ENCODE results near the gene ZNF580. TPM values are rescaled to one million over a fixed set of nuclear protein-coding genes. Genes with fewer than 3 reads are reported as not detected.

ZNF580 gene
- total RNA-seq, 1 donor from 2014 or later: 2.0 TPM

DNA sequence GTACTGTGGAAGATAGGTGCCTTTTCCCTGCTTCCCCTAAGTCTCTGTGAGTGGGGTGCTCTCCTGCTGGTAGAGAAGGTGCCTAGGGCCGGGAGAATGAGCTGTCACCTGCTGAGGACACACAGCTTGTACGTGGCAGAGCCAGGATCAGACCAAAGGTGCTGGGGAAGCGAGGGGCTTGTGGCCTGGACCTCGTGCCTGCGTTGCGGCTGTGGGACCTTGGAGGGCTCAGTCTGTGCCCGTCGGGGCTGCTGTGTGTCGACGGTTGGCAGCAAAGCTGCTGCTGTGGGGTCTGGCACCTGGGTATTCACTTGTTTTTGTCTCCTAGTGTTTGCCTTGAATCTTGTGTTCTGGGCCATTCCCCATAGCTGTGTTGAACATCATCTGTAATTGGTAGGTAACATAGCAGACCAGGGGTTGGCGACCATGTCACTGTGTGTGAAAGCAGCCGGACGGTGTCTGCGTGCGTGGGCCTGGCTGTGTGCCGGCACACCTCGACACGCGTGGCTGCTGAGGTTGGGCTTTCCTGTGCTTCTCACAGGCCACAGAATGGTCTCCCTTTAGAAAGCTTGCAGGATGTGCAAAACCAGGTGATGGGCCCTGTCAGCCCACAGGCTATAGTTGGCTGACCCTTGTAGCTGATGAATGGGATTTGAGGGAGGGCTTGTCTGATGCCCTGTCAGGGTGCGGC is 23.2 kb downstream of the ZNF580 start:
- DNase-seq: no peak

- no peak for DNase-seq
These were observed 25.7 kb downstream of the ZNF580 start for GRCh38 chr19:55666343-55667005.

DNA sequence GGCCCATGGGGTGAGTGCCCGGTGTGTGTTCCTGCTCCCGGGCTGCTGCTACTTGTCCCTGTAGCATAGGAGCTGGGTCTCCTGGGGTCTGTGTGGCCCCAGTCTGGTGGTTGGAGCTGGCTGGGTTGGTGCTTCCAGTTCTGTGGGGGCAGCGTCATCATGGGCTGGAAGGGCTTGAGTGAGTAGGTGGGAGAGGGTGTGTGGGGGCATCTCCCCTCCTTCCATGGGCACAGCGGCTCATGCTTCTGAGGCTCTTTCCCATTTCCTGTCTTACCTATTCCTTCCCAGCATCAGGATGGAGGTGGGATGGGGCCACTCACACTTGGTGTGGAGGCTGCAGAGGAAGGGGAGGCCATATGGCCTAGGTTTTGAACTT is 26.2 kb downstream of the ZNF580 start:
- DNase-seq: no peak

- no peak for DNase-seq
These were observed 26.7 kb downstream of the ZNF580 start for GRCh38 chr19:55667511-55667910.

GRCh38 chr19:55667958-55668357 is 27.2 kb downstream of the ZNF580 start:
- no peak for DNase-seq

DNA sequence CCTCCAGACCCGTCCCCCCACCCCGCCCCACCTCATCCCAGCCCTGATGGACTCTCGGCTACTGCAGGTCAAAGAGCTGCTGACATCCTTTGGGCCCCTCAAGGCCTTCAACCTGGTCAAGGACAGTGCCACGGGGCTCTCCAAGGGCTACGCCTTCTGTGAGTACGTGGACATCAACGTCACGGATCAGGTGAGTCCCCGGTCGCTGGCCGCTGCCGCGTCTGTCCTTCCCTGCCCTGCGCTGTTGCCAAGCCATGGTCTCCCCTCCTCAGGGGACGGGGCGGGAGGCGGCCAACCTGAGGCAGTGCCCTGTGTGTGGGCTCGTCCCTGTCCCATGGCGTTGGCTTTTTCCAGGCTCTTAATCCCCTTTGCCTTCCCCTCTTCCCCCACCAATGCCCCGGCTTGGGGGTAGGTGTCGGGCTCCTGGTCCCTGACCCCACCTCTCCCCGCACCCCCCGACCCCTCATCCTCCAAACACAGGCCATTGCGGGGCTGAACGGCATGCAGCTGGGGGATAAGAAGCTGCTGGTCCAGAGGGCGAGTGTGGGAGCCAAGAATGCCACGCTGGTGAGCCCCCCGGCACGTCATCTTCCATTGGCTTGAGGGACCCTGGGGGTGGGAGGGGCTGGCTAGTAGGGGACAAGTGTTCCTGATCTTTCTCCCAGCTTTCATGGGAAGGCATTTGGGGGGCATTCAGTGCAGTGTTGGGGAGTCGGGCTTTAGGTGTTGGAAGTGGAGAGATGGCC is 28.0 kb downstream of the ZNF580 start:
- DNase-seq: no peak

DNA sequence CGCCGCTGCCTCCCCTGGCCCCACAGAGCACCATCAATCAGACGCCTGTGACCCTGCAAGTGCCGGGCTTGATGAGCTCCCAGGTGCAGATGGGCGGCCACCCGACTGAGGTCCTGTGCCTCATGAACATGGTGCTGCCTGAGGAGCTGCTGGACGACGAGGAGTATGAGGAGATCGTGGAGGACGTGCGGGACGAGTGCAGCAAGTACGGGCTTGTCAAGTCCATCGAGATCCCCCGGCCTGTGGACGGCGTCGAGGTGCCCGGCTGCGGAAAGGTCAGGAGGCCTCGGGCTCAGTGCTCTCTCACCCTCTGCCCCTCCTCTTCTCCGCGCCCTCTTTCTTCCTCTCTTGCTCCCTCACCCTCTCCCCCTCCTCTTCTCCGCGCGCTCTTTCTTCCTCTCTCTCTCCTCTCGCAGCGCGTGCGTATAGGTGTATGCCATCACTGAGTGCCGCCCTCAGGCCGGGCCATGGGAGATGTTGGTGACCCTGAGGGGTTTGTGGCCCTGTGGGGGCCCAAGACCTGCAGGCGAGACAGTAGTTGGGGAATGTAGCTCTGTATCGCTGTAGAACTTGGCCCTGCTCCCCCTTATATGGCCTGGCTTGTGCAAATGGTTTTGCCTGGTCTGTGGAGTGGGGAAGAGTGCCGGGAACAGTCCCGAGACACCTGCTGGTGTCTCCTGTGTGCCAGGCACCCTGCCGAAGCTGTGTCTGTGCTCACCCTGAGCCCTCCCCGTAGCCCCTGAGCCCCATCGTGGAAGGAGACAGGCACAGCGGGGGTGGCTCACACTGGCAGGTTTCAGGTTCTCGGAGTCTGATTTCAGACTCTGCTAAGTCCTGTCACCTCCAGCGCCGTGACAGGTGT is 28.8 kb downstream of the ZNF580 start:
- no peak for DNase-seq

- DNase-seq: peak; percentile 35
These were observed 29.7 kb downstream of the ZNF580 start for GRCh38 chr19:55670280-55671053.

- no peak for DNase-seq
These were observed 30.2 kb downstream of the ZNF580 start for GRCh38 chr19:55671054-55671378.

GRCh38 chr19:55672418-55672817 is 31.6 kb downstream of the ZNF580 start:
- DNase-seq: no peak

- no peak for DNase-seq
These were observed 32.7 kb downstream of the ZNF580 start for GRCh38 chr19:55673465-55673864.

DNA sequence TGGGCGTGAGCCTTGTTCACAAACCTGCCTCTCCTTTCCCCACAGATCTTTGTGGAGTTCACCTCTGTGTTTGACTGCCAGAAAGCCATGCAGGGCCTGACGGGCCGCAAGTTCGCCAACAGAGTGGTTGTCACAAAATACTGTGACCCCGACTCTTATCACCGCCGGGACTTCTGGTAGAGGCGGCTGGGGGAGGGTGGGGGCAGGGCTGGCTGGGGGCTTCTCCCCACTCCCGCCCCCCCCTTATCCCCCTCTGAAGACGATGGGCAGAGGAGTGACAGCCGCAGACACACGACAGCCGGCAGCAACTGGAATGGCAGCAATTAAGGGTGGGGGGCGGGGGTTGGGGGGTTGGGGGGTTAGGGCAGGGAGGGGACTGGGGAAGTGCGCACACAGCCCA is 33.1 kb downstream of the ZNF580 start:
- no peak for DNase-seq

GRCh38 chr19:55674459-55674840 is 33.6 kb downstream of the ZNF580 start:
- DNase-seq: no peak

GRCh38 chr19:55674841-55675660 is 34.2 kb downstream of the ZNF580 start, which contains the start of gene EPN1:
EPN1 (plus strand) TSS chr19:55675226; CDS start chr19:55678628, 3,402 bp downstream.
- DNase-seq: peak; percentile 97

- DNase-seq: peak; percentile 27
These were observed 35.0 kb downstream of the ZNF580 start for GRCh38 chr19:55675661-55676354.

DNA sequence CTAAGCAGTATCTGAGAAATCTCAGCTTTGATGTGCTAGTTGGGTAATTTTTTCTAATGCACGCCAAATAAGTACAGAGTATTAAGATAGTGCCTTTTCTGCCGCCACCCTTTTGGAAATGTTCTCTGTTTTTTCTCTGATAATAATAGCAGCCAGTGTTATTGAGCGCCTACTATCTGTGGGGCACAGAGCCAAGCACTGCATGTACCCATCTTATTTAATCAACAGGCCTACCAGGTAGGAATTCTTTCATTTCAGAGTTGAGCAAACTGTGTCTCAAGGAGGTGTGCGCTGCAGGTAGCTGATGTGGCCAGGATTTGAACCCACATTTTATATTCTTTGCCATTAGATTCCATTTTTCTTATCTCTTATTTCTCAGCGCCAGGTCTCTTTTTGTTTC is 35.6 kb downstream of the ZNF580 start:
- peak; percentile 27 for DNase-seq

GRCh38 chr19:55676889-55677505 is 36.2 kb downstream of the ZNF580 start:
- DNase-seq: no peak

GRCh38 chr19:55677572-55678028 is 36.8 kb downstream of the ZNF580 start:
- peak; percentile 55 for DNase-seq

DNA sequence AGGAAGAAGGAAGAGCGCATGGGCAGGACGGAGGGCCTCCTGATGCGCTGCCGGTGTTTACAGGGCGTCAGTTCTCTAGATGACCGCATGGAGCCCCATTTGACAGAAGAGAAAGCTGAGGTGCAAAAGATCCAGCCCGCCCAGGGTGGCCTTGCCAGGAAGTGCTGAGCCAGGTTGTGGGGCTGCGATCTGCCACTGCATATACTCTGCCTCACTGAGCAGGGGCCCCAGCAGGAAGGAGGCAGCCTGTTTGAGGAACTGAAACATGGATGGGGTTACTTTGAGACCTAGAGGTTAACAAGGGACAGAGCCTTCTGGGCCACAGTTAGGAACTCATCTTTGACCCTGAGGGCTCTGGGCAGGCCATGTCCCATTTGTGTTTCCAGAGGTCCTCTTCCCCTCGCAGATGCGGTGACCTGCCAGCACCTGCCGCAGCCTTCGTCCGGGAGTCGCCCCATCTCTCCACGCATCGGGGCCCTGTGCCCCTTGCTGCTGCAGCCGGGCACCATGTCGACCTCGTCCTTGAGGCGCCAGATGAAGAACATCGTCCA is 37.4 kb downstream of the ZNF580 start:
- no peak for DNase-seq

Measured in dermis blood vessel endothelial cell (primary cell).